Choroid plexus epithelial cell (primary cell): ENCODE measurements around the gene NCAM2.

ENCODE experiments used
- DNase-seq: peaks from one replicate; pipeline ENCODE4 v3.0.0-alpha.2; 2010; ENCODE audit warnings: low read depth
- H3K4me3 ChIP-seq: 2 replicates; pipeline ENCODE4 v1.5.1; 2011; ENCODE audit warnings: low read depth, mild to moderate bottlenecking, control low read depth, low read length, moderate library complexity
- TF ChIP-seq, protein P1 (sequence below): conservative IDR thresholded peaks from 2 replicates; pipeline ENCODE4 v1.5.1; 2011; ENCODE audit warnings: low read depth, mild to moderate bottlenecking, control low read depth, inconsistent platforms, low read length, moderate library complexity

NCAM2 gene

DNA sequence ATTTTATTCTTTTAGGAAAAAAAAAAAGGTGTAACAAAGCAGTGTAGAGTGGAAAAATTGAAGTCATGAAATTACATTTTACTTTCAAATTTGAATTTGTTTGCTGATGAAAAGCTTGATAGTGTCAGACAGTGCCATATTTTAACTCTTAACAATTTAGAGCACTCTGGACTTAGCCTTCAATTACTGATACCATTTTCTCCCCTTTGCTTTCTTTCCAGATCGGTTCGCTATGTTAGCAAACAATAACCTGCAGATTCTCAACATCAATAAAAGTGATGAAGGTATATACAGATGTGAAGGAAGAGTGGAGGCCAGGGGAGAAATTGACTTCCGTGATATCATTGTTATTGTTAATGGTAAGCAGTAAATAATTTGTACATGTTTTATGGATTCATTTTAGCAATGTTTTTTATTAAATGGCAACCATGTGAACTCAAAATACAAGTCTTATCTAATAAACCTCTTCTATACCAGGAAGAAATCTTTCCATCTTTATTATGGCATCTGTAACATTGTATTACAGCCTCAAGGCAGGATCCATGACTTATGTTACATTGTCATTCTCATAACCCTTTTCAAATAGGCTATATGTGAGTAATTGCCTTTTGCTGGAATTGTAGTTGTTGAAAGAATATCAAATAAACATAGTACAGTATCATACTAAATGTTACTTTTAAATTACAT, 293.8 kb downstream of the NCAM2 start:
- TF ChIP-seq, protein P1, sequence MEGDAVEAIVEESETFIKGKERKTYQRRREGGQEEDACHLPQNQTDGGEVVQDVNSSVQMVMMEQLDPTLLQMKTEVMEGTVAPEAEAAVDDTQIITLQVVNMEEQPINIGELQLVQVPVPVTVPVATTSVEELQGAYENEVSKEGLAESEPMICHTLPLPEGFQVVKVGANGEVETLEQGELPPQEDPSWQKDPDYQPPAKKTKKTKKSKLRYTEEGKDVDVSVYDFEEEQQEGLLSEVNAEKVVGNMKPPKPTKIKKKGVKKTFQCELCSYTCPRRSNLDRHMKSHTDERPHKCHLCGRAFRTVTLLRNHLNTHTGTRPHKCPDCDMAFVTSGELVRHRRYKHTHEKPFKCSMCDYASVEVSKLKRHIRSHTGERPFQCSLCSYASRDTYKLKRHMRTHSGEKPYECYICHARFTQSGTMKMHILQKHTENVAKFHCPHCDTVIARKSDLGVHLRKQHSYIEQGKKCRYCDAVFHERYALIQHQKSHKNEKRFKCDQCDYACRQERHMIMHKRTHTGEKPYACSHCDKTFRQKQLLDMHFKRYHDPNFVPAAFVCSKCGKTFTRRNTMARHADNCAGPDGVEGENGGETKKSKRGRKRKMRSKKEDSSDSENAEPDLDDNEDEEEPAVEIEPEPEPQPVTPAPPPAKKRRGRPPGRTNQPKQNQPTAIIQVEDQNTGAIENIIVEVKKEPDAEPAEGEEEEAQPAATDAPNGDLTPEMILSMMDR: no peak
- H3K4me3 ChIP-seq: no peak overlapping the region
- no peak for DNase-seq

DNA sequence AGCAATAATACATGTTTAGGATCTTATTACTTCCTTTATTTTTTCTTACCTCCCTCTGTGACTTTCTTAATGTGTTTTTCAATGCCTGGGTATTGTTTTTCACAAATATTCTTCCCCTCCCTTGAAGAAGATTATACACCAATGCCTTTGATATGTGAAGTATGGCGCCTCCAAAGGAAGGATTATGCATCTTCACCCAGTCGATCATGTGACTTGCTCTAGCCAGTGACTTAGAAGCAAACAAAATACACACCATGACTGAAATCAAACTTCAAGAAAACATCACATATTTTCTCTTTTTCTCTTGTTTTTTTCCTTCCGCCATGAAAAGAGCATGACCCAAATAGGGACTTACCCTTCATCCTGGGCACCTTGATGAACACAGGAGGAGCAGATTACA, 297.1 kb downstream of the NCAM2 start:
- no peak overlapping the region for H3K4me3 ChIP-seq
- TF ChIP-seq, protein P1: no peak
- no peak for DNase-seq

DNA sequence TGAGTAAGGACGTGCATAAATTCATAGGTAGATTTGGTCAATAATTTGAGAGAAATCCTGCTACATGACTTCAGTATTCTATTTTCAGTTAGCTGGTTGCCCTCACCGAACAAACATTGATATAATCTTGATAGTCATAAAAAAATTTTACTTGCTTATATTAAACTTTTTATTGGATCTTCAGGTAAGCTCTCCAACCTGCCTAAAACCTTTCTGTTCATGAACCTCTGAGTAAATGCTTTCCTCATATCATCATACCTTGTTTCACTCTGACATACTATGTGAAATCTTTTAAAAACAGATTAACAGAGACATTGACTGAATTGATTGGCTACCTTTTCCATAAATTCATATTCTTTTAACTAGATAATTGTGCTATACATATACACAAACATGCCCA, 299.0 kb downstream of the NCAM2 start:
- TF ChIP-seq, protein P1: no peak
- DNase-seq: no peak
- H3K4me3 ChIP-seq: no peak overlapping the region

DNA sequence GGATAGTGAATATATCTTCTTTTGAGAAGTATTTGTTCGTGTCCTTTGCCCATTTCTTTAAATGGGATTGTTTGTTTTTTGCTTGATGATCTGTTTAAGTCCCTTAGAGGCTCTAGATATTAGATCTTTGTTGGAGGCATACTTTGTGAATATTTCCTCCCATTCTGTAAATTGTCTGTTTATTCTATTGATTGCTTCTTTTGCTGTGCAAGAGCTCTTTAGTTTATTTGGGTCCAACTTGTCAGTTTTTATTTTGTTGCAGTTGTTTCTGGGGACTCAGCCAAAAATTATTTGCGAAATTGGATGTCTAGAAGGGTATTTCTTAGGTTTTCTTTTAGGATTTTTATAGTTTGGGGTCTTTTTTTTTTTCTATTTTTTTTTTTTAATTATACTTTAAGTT, 302.8 kb downstream of the NCAM2 start:
- DNase-seq: no peak
- TF ChIP-seq, protein P1: no peak

DNA sequence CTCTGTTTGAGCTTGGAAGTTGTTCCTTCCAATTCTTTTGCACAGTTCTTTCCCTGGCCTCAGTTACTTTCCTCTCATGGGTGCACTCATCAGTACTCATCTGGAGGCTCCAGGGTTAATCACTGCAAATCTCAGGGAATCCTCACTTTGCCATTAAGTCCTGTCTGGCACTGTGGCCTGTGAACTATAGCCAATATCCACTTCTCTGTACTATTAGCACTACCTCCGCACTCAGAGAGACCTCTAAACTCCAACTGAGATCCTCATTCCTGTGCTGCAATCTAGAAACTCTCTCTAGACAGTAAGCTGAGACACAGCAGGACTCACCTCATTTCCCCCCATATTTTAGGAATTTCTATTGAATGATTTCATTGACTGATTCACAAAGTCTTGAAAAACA, 311.3 kb downstream of the NCAM2 start:
- DNase-seq: no peak
- TF ChIP-seq, protein P1: no peak
- H3K4me3 ChIP-seq: no peak overlapping the region

More for the DNA sequence above, 302.8 kb downstream of the NCAM2 start:
- no peak overlapping the region for H3K4me3 ChIP-seq

DNA sequence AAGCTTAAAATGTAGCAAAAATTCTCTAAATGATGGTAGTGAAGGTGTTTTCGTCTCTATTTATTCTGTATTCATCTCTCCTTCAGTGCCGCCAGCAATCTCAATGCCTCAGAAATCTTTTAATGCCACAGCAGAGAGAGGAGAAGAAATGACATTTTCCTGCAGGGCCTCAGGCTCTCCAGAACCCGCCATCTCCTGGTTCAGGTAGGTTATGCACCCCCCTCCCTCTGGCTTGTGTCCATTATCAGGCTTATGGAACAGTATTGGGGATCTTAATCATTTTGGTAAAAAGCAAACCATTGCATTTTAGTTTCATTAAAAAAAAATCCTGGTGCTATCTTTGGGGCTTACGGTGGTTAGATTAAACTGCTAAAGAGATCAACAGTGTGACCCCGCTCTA, 326.1 kb downstream of the NCAM2 start:
- TF ChIP-seq, protein P1: no peak
- DNase-seq: no peak
- H3K4me3 ChIP-seq: no peak overlapping the region

DNA sequence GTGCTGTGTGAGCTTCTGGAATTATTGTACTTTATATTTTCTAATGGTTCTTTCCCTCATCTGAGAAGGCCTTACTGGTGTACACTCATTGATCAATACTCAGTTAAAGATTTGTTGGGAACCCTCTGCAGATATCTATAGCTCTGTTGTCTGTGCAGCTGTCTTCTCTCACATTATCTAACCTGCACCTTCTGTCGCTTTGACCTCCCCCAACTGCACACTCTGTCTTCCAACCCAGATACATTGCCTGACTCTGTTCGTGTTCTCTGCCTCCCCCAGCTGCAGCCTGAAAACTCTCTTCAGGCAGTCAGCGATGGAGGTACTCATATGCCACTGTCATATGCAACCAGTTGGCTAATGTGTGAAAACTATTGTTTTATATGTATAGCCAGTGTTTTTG, 334.3 kb downstream of the NCAM2 start:
- H3K4me3 ChIP-seq: no peak overlapping the region
- DNase-seq: no peak
- TF ChIP-seq, protein P1: no peak
